PC-9 (cell line): ENCODE measurements around the gene MCUB.
"Not testable (repeated sequence)": the region's sequence is repeated elsewhere in the genome, so short reads cannot be mapped to it uniquely, and the experiment has no call there.

Source experiments
- CTCF ChIP-seq: fragments of 200-600 bp; sonication (generic); conservative IDR thresholded peaks from 2 replicates; pipeline ENCODE4 v1.6.1; 2017; ENCODE audit warnings: mixed run types, antibody characterized with exemption, mild to moderate bottlenecking, moderate library complexity
- EZH2 ChIP-seq: fragments of 200-600 bp; sonication (generic); IDR thresholded peaks from 2 replicates; pipeline ENCODE4 v1.8.0; 2017; ENCODE audit warnings: antibody characterized with exemption, low read depth

GRCh38 chr4:109678925-109679324, 118.9 kb downstream of the MCUB start:
- not testable (repeated sequence) for TF ChIP-seq EZH2, CTCF
